Vagina (tissue), 2 donors: ENCODE measurements around the gene HIKESHI.

ENCODE experiments used
- CTCF ChIP-seq, 3 experiments: fragments of 450-650 bp in 2 of 3; fragments of 200-600 bp in 1 of 3; sonication (generic) in 1 of 3; IDR thresholded peaks; one replicate each; pipeline ENCODE4 v1.5.1; 2017 to 2019; ENCODE audit warnings: antibody characterized with exemption in 3 of 3, mild to moderate bottlenecking in 2 of 3, moderate library complexity in 2 of 3
- POLR2A ChIP-seq, 2 donors: fragments of 450-650 bp; IDR thresholded peaks; one replicate each; pipeline ENCODE4 v1.6.1; 2017; ENCODE audit warnings: antibody characterized with exemption in 2 of 2, mild to moderate bottlenecking in 2 of 2, moderate library complexity in 2 of 2

- TF ChIP-seq CTCF (IDR thresholded peaks at IDR 0.05) (no peak), POLR2A (IDR thresholded peaks at IDR 0.05) (no peak)
Measured at GRCh38 chr11:86292912-86293616, 9.0 kb upstream of the HIKESHI start.
